HCT116 (cell line): ENCODE data around the gene CPNE5. TPM values are rescaled to one million over a fixed set of nuclear protein-coding genes. Genes with fewer than 3 reads are reported as not detected.

Source experiments
- ATAC-seq: fragments of 200-7000 bp; cut with Tn5 transposase; 2 replicates; pipeline ENCODE4 v1.9.1; 2020; ENCODE audit warnings: mild to moderate bottlenecking, moderate library complexity
- BruUV-seq: library from RNA; stranded (reverse); fragments of 400-500 nt; replicated peaks from 2 replicates; lab custom pipeline; 2021; lab: Mats Ljungman, UMichigan
- CTCF ChIA-PET: fragments of 300-600 bp; sonication (Branson Sonifier 250); formaldehyde crosslinking; loops from one replicate; lab custom pipeline; 2021; ENCODE audit warnings: antibody characterized with exemption; lab: Charles Lee
- POLR2A ChIA-PET: fragments of 300-600, 350-600 bp; sonication (Branson Sonifier 250); formaldehyde crosslinking; loops from one replicate; lab custom pipeline; 2021; ENCODE audit warnings: antibody characterized with exemption; lab: Charles Lee
- RAD21 ChIA-PET, 2 experiments: fragments of 300-600 bp; sonication (Branson Sonifier 250); formaldehyde crosslinking; loops; one replicate each; lab custom pipeline; 2023; ENCODE audit warnings: low total read pairs in 2 of 2; ENCODE audit not compliant: uncharacterized antibody in 2 of 2, unreplicated experiment in 2 of 2, low non-redundant PET in 1 of 2; lab: Charles Lee
- DNase-seq: peaks from one replicate; pipeline ENCODE4 v3.0.0-alpha.2; 2010; ENCODE audit warnings: low read depth, low spot score
- H2AFZ ChIP-seq: fragments of 200-600 bp; shearing (Covaris generic), sonication (generic); 2 replicates; pipeline ENCODE4 v1.6.1; 2017; ENCODE audit warnings: low read depth, mixed run types, mixed read lengths, antibody characterized with exemption, low read length; ENCODE audit not compliant: poor library complexity, severe bottlenecking
- H3K27ac ChIP-seq: 2 replicates; pipeline ENCODE4 v1.5.1; 2012; ENCODE audit warnings: low read depth, low read length
- H3K27me3 ChIP-seq: fragments of 200-600 bp; sonication (generic); 2 replicates; pipeline ENCODE4 v1.6.1; 2016; ENCODE audit warnings: mixed run types, low read length, mixed read lengths; ENCODE audit not compliant: insufficient read depth
- H3K36me3 ChIP-seq, 2 experiments: fragments of 200-500 bp in 1 of 2; fragments of 200-600 bp in 1 of 2; sonication (Bioruptor generic) in 1 of 2; sonication (generic) in 1 of 2; 2 replicates each; pipeline versions ENCODE4 v1.5.1 to v1.6.1; 2014 to 2016; ENCODE audit warnings: low read length in 2 of 2, inconsistent platforms in 1 of 2, mixed read lengths in 1 of 2, mixed run types in 1 of 2; ENCODE audit not compliant: insufficient read depth in 2 of 2, control insufficient read depth in 1 of 2
- H3K4me1 ChIP-seq, 2 experiments: fragments of 200-600 bp in 1 of 2; sonication (generic) in 1 of 2; 2 replicates each; pipeline versions ENCODE4 v1.5.1 to v1.6.1; 2012 to 2017; ENCODE audit warnings: low read length in 2 of 2, inconsistent platforms in 1 of 2, mild to moderate bottlenecking in 1 of 2, mixed read lengths in 1 of 2, mixed run types in 1 of 2, moderate library complexity in 1 of 2; ENCODE audit not compliant: insufficient read depth in 2 of 2, control insufficient read depth in 1 of 2
- H3K4me2 ChIP-seq: fragments of 200-600 bp; sonication (generic); 2 replicates; pipeline ENCODE4 v1.6.1; 2017; ENCODE audit warnings: mixed run types, low read length, mixed read lengths
- H3K4me3 ChIP-seq, 2 experiments: fragments of 200-600 bp in 1 of 2; sonication (generic) in 1 of 2; replicated peaks in 1 of 2; 2 replicates each; pipeline ENCODE4 v1.5.1; 2011 to 2016; ENCODE audit warnings: low read length in 2 of 2, control low read depth in 1 of 2, low read depth in 1 of 2, mild to moderate bottlenecking in 1 of 2, mixed read lengths in 1 of 2, mixed run types in 1 of 2
- H3K79me2 ChIP-seq: fragments of 200-600 bp; sonication (generic); 2 replicates; pipeline ENCODE4 v1.6.1; 2017; ENCODE audit warnings: mild to moderate bottlenecking, mixed run types, low read length, moderate library complexity, mixed read lengths; ENCODE audit not compliant: insufficient read depth
- H3K9ac ChIP-seq: fragments of 200-600 bp; sonication (generic); 2 replicates; pipeline ENCODE4 v1.6.1; 2016; ENCODE audit warnings: low read length, mixed read lengths
- H3K9me2 ChIP-seq: fragments of 200-600 bp; sonication (generic), shearing (Covaris generic); 2 replicates; pipeline ENCODE4 v1.6.1; 2017; ENCODE audit warnings: mixed run types, mild to moderate bottlenecking, moderate library complexity; ENCODE audit not compliant: insufficient read depth
- H3K9me3 ChIP-seq, 2 experiments: fragments of 200-500 bp in 1 of 2; fragments of 200-600 bp in 1 of 2; sonication (Bioruptor generic) in 1 of 2; sonication (generic) in 1 of 2; 2 replicates each; pipeline ENCODE4 v1.6.1; 2014 to 2017; ENCODE audit warnings: low read length in 2 of 2, mixed read lengths in 2 of 2, inconsistent platforms in 1 of 2, low read depth in 1 of 2, mild to moderate bottlenecking in 1 of 2, mixed run types in 1 of 2, moderate library complexity in 1 of 2; ENCODE audit not compliant: control insufficient read depth in 1 of 2, insufficient read depth in 1 of 2
- H4K20me1 ChIP-seq: fragments of 200-600 bp; sonication (generic), shearing (Covaris generic); 2 replicates; pipeline ENCODE4 v1.6.1; 2017; ENCODE audit warnings: mixed run types, mild to moderate bottlenecking, moderate library complexity; ENCODE audit not compliant: insufficient read depth
- ATF3 ChIP-seq: IDR thresholded peaks from 2 replicates; pipeline ENCODE4 v1.6.1; 2012
- CTCF ChIP-seq, 3 experiments: fragments of 200-600 bp in 1 of 3; sonication (generic) in 1 of 3; IDR thresholded peaks in 2 of 3; conservative IDR thresholded peaks in 1 of 3; 2 replicates each; pipeline ENCODE4 v1.5.1; 2012 to 2017; ENCODE audit warnings: low read depth in 2 of 3, low read length in 2 of 3, antibody characterized with exemption in 1 of 3, borderline replicate concordance in 1 of 3, control low read depth in 1 of 3, mild to moderate bottlenecking in 1 of 3, mixed read lengths in 1 of 3, mixed run types in 1 of 3, moderate library complexity in 1 of 3; ENCODE audit not compliant: insufficient read depth in 1 of 3
- EGR1 ChIP-seq: IDR thresholded peaks from 2 replicates; pipeline ENCODE4 v1.6.1; 2012; ENCODE audit warnings: low read depth
- EZH2phosphoT487 ChIP-seq: fragments of 200-600 bp; IDR thresholded peaks from 2 replicates; pipeline ENCODE4 v1.6.1; 2018; ENCODE audit warnings: antibody characterized with exemption, borderline replicate concordance
- FOSL1 ChIP-seq: IDR thresholded peaks from 2 replicates; pipeline ENCODE4 v1.6.1; 2012; ENCODE audit warnings: low read depth
- POLR2AphosphoS5 ChIP-seq: IDR thresholded peaks from 2 replicates; pipeline ENCODE4 v1.6.1; 2011; ENCODE audit warnings: mild to moderate bottlenecking, low read depth, low read length, moderate library complexity
- RAD21 ChIP-seq: IDR thresholded peaks from 2 replicates; pipeline ENCODE4 v1.6.1; 2012; ENCODE audit warnings: low read depth, mild to moderate bottlenecking
- REST ChIP-seq: IDR thresholded peaks from 2 replicates; pipeline ENCODE4 v1.6.1; 2012; ENCODE audit warnings: low read depth
- SP1 ChIP-seq: IDR thresholded peaks from 2 replicates; pipeline ENCODE4 v1.6.1; 2012; ENCODE audit warnings: low read depth
- TCF7L2 ChIP-seq: IDR thresholded peaks from 2 replicates; pipeline ENCODE4 v1.7.0; 2011; ENCODE audit warnings: borderline replicate concordance, inconsistent platforms; ENCODE audit not compliant: insufficient read depth, insufficient read length; ENCODE audit errors: extremely low read depth
- YY1 ChIP-seq: IDR thresholded peaks from 2 replicates; pipeline ENCODE4 v1.6.1; 2011; ENCODE audit warnings: low read length, low read depth, moderate library complexity, mild to moderate bottlenecking; ENCODE audit not compliant: insufficient replicate concordance; ENCODE audit errors: extremely low read depth
- ZBTB33 ChIP-seq: IDR thresholded peaks from 2 replicates; pipeline ENCODE4 v1.6.1; 2011; ENCODE audit warnings: mild to moderate bottlenecking, low read length, moderate library complexity; ENCODE audit not compliant: insufficient replicate concordance; ENCODE audit errors: extremely low read depth
- intact Hi-C: fragments of 100-400 bp; cut with micrococcal nuclease; formaldehyde crosslinking; loops from 2 replicates; pipeline ENCODE4 v1.10.0; 2022
- total RNA-seq: library from RNA; stranded (reverse); gene quantifications from one replicate; pipeline ENCODE4 v1.2.1, GENCODE V29; 2021; ENCODE audit not compliant: unreplicated experiment

Gene CPNE5
- total RNA-seq, 1 experiment from 2014 or later, result not detected

GRCh38 chr6:36817176-36817817, 21.9 kb downstream of the CPNE5 start:
- H3K27me3 ChIP-seq, result no peaks in the 10 kb centered on the region
- intact Hi-C loops, result no loop called here
- H3K9ac ChIP-seq, result no peak overlapping the region
- no peak overlapping the region for H3K4me3 ChIP-seq
- H3K4me1 ChIP-seq, result peaks cover 4 to 8% of the 10 kb centered on the region in 2 experiments; a peak in 3 of 4 replicates
- no peaks in the 10 kb centered on the region for H3K9me3 ChIP-seq
- ChIA-PET POLR2A (no interaction called here), CTCF (interaction anchor here (1.0 kb wide), 1 partner anchor 35 kb away, joined by 3 read pairs; no protein-coding TSS in a partner anchor), RAD21 (no interaction called here)
- no peak overlapping the region for H3K27ac ChIP-seq
- no peak overlapping the region for H3K4me2 ChIP-seq
- no peak overlapping the region for H2AFZ ChIP-seq
- DNase-seq (no peak), ATAC-seq (no peak)
- no peaks in the 10 kb centered on the region for H3K36me3 ChIP-seq
- H3K79me2 ChIP-seq, result no peaks in the 10 kb centered on the region
- TF ChIP-seq REST (no peak), EGR1 (no peak), RAD21 (no peak), CTCF (IDR thresholded peaks at IDR 0.05 in 2 of 3, conservative IDR thresholded peaks at IDR 0.05 in 1 of 3; ENCODE audit: borderline replicate concordance in 1 of 3, insufficient read depth in 1 of 3, low read depth in 2 of 3, low read length in 2 of 3) (no peak), SP1 (no peak), ATF3 (no peak), TCF7L2 (no peak), YY1 (no peak), FOSL1 (no peak), POLR2AphosphoS5 (no peak), ZBTB33 (no peak), EZH2phosphoT487 (no peak)
- no peaks in the 10 kb centered on the region for H4K20me1 ChIP-seq
- H3K9me2 ChIP-seq, result no peaks in the 10 kb centered on the region
- no TSS peak for BruUV-seq
